CD4-positive, alpha-beta T cell (primary cell): ENCODE data around the gene MEI1. TPM values are rescaled to one million over a fixed set of nuclear protein-coding genes. Genes with fewer than 3 reads are reported as not detected.

Experiments
- ATAC-seq: fragments of 200-7000 bp; cut with Tn5 transposase; one replicate; pipeline ENCODE4 v1.10.0; 2022; ENCODE audit warnings: mild to moderate bottlenecking; ENCODE audit not compliant: poor library complexity
- CTCF ChIA-PET: fragments of 350-600 bp; sonication (Branson Sonifier 250); formaldehyde crosslinking; loops from one replicate; lab custom pipeline; 2021; ENCODE audit warnings: antibody characterized with exemption, inconsistent platforms; lab: Charles Lee
- POLR2A ChIA-PET: fragments of 350-600 bp; sonication (Branson Sonifier 250); formaldehyde crosslinking; loops from one replicate; lab custom pipeline; 2021; ENCODE audit warnings: antibody characterized with exemption, inconsistent platforms; lab: Charles Lee
- DNase-seq, 14 experiments: peaks; one replicate each; pipeline ENCODE4 v3.0.0-alpha.2; 2013 to 2020; ENCODE audit warnings: mixed read lengths in 2 of 14
- H3K27ac ChIP-seq, 2 donors: one replicate each; pipeline versions ENCODE4 v1.5.1 to v1.7.0; 2013; ENCODE audit warnings: low read length in 2 of 2, low read depth in 1 of 2, mild to moderate bottlenecking in 1 of 2
- H3K27me3 ChIP-seq, 2 experiments: 1 replicate in 1 of 2; 2 replicates in 1 of 2; pipeline versions ENCODE4 v1.6.1 to v1.7.0; 2013; ENCODE audit warnings: low read length in 2 of 2, control low read depth in 1 of 2, mild to moderate bottlenecking in 1 of 2, moderate library complexity in 1 of 2; ENCODE audit not compliant: insufficient read depth in 2 of 2, control insufficient read depth in 1 of 2
- H3K36me3 ChIP-seq: one replicate; pipeline ENCODE4 v1.6.1; 2013; ENCODE audit warnings: low read length, control low read depth; ENCODE audit not compliant: insufficient read depth
- H3K4me1 ChIP-seq: one replicate; pipeline ENCODE4 v1.6.1; 2013; ENCODE audit warnings: low read length, control low read depth; ENCODE audit not compliant: insufficient read depth
- H3K4me3 ChIP-seq: one replicate; pipeline ENCODE4 v1.5.1; 2013; ENCODE audit warnings: mild to moderate bottlenecking, low read length, moderate library complexity
- H3K9me3 ChIP-seq, 2 experiments: 1 replicate in 1 of 2; 2 replicates in 1 of 2; pipeline versions ENCODE4 v1.6.1 to v1.7.0; 2013; ENCODE audit warnings: low read length in 2 of 2, mild to moderate bottlenecking in 2 of 2, control low read depth in 1 of 2, moderate library complexity in 1 of 2; ENCODE audit not compliant: control insufficient read depth in 1 of 2, insufficient read depth in 1 of 2
- H3K27ac Mint-ChIP-seq: one replicate; pipeline ENCODE4 v1.8.0; 2020; ENCODE audit warnings: mixed read lengths
- H3K27me3 Mint-ChIP-seq: one replicate; pipeline ENCODE4 v1.8.0; 2021; ENCODE audit warnings: mixed read lengths
- H3K36me3 Mint-ChIP-seq: one replicate; pipeline ENCODE4 v1.8.0; 2021; ENCODE audit warnings: low read depth, mixed read lengths
- H3K4me1 Mint-ChIP-seq: one replicate; pipeline ENCODE4 v1.8.0; 2021; ENCODE audit warnings: low read depth, mixed read lengths
- H3K4me3 Mint-ChIP-seq: one replicate; pipeline ENCODE4 v1.8.0; 2020; ENCODE audit warnings: mild to moderate bottlenecking, mixed read lengths
- H3K9me3 Mint-ChIP-seq: one replicate; pipeline ENCODE4 v1.8.0; 2020; ENCODE audit warnings: mixed read lengths
- CTCF ChIP-seq: fragments of 200-600 bp; IDR thresholded peaks from one replicate; pipeline ENCODE4 v1.8.0; 2022; ENCODE audit warnings: antibody characterized with exemption, mild to moderate bottlenecking
- intact Hi-C, 2 experiments: fragments of 100-400 bp; cut with DNase I in 1 of 2; cut with micrococcal nuclease in 1 of 2; formaldehyde crosslinking; loops; one replicate each; pipeline versions ENCODE4 v1.15.1 to v1.9.0; 2023 to 2025; cut with DNase I, micrococcal nuclease
- total RNA-seq, 174 experiments: library from RNA in 2 of 174; stranded (reverse) in 2 of 174; gene quantifications; one replicate each; pipeline ENCODE4 v1.2.3 and lab custom pipeline; 2021 to 2026

The MEI1 gene
- total RNA-seq, 2 experiments from 2014 or later, result 64.4 to 81.0 TPM

GRCh38 chr22:41758231-41758630, 58.9 kb downstream of the MEI1 start:
- Histone ChIP-seq H3K4me1 (no peaks in the 10 kb centered on the region), H3K9me3 (no peaks in the 10 kb centered on the region), H3K27me3 (no peaks in the 10 kb centered on the region), H3K4me3 (no peak overlapping the region), H3K36me3 (no peaks in the 10 kb centered on the region), H3K27ac (no peak overlapping the region)
- CTCF ChIA-PET, result no interaction called here
- Mint-ChIP-seq H3K27me3 (peaks cover 3% of the 10 kb centered on the region), H3K9me3 (no peaks in the 10 kb centered on the region), H3K27ac (no peak overlapping the region), H3K4me1 (no peaks in the 10 kb centered on the region), H3K4me3 (no peak overlapping the region), H3K36me3 (no peaks in the 10 kb centered on the region)
- POLR2A ChIA-PET, result no interaction called here
- ATAC-seq, result no peak
- no peak for DNase-seq
- intact Hi-C loops, result no loop called here
- no peak for TF ChIP-seq CTCF

- DNase-seq (peak in 10 of 14 experiments; percentile 16 to 54 (median 26)), ATAC-seq (no peak)
- Mint-ChIP-seq H3K9me3 (no peaks in the 10 kb centered on the region), H3K27ac (no peak overlapping the region), H3K27me3 (peaks cover 1% of the 10 kb centered on the region), H3K4me3 (no peak overlapping the region), H3K36me3 (no peaks in the 10 kb centered on the region), H3K4me1 (no peaks in the 10 kb centered on the region)
- ChIA-PET POLR2A (no interaction called here), CTCF (interaction anchor here (0.6 kb wide), 1 partner anchor 65 kb away, joined by 3 read pairs; no protein-coding TSS in a partner anchor)
- Histone ChIP-seq H3K27ac (no peak overlapping the region), H3K36me3 (no peaks in the 10 kb centered on the region), H3K4me1 (no peaks in the 10 kb centered on the region), H3K27me3 (no peaks in the 10 kb centered on the region), H3K9me3 (no peaks in the 10 kb centered on the region), H3K4me3 (no peak overlapping the region)
- no peak for TF ChIP-seq CTCF
- intact Hi-C loops, result no loop called here
Observed at GRCh38 chr22:41762980-41763779, 63.9 kb downstream of the MEI1 start.

GRCh38 chr22:41766476-41766875, 67.2 kb downstream of the MEI1 start:
- no peak overlapping the region for H3K27ac ChIP-seq
- H3K27ac Mint-ChIP-seq, result no peak overlapping the region
- H3K36me3 Mint-ChIP-seq, result no peaks in the 10 kb centered on the region
- POLR2A ChIA-PET, result no interaction called here
- intact Hi-C loops, result no loop called here
- H3K9me3 ChIP-seq, result no peaks in the 10 kb centered on the region
- TF ChIP-seq CTCF, result no peak
- no peaks in the 10 kb centered on the region for H3K4me1 ChIP-seq
- DNase-seq, result no peak
- no peaks in the 10 kb centered on the region for H3K27me3 Mint-ChIP-seq
- no peaks in the 10 kb centered on the region for H3K9me3 Mint-ChIP-seq
- CTCF ChIA-PET, result no interaction called here
- no peaks in the 10 kb centered on the region for H3K4me1 Mint-ChIP-seq
- ATAC-seq, result no peak
- no peak overlapping the region for H3K4me3 Mint-ChIP-seq
- no peaks in the 10 kb centered on the region for H3K27me3 ChIP-seq
- H3K36me3 ChIP-seq, result no peaks in the 10 kb centered on the region
- no peak overlapping the region for H3K4me3 ChIP-seq
